Activated T-helper 2 cell treated with anti-CD3 and anti-CD28 coated beads, Interferon-gamma antibody, Interleukin-2, Interleukin-4, amounts not matched to agents 10 μg/mL and 5 μg/mL and 100 μg/mL, durations not matched to agents 14 hours and 24 hours and 36 hours (primary cell): Measurements from ENCODE around the gene RGS6. TPM values are rescaled to one million over a fixed set of nuclear protein-coding genes. Genes with fewer than 3 reads are reported as not detected.

Experiments
- DNase-seq: peaks from one replicate; pipeline ENCODE4 v3.0.0; 2021; ENCODE audit warnings: low spot score
- H3K27ac Mint-ChIP-seq: one replicate; pipeline ENCODE4 v1.8.0; 2021; ENCODE audit warnings: mixed read lengths
- H3K27me3 Mint-ChIP-seq: one replicate; pipeline ENCODE4 v1.8.0; 2021; ENCODE audit warnings: low read depth, mixed read lengths
- H3K36me3 Mint-ChIP-seq: one replicate; pipeline ENCODE4 v1.8.0; 2021; ENCODE audit warnings: low read depth, mixed read lengths
- H3K4me1 Mint-ChIP-seq: one replicate; pipeline ENCODE4 v1.8.0; 2021; ENCODE audit warnings: low read depth, mixed read lengths
- H3K4me3 Mint-ChIP-seq: one replicate; pipeline ENCODE4 v1.8.0; 2021; ENCODE audit warnings: low read depth, mild to moderate bottlenecking, moderate library complexity, mixed read lengths
- H3K9me3 Mint-ChIP-seq: one replicate; pipeline ENCODE4 v1.8.0; 2021; ENCODE audit warnings: mixed read lengths
- intact Hi-C: fragments of 100-400 bp; cut with micrococcal nuclease; formaldehyde crosslinking; loops from one replicate; pipeline ENCODE4 v1.15.1; 2023
- total RNA-seq: library from RNA; stranded (reverse); gene quantifications from 2 replicates; pipeline ENCODE4 v1.2.3, GENCODE V29; 2022

The RGS6 gene
- total RNA-seq, 1 donor from 2014 or later, result 3.7 TPM

DNA sequence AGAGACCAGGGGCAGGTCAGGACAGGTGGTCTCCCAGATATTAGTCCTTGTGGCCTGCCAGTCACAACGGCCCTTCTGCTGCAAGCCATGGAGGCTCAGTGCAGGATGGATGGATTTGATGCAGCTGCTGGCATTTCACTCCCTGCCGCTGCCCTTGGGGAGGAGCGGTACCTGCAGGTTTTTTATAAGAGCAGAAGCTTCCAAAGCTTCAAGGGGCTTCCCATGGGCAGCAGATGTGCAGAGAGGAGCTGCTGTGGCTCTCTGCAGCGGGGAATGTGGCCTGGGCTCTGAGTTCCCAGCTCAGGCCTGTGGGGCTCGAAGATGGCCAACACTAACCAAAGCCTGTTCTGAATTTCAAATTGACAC is 582.4 kb downstream of the RGS6 start:
- Mint-ChIP-seq H3K4me3 (no peak overlapping the region), H3K27me3 (peaks cover 33% of the 10 kb centered on the region), H3K27ac (no peak overlapping the region), H3K36me3 (peaks cover 2% of the 10 kb centered on the region), H3K9me3 (peaks cover 4% of the 10 kb centered on the region), H3K4me1 (peaks cover 40% of the 10 kb centered on the region)
- DNase-seq, result no peak
- intact Hi-C loops, result loop anchor here (5.0 to 10.0 kb wide), 3 partner anchors 150 to 298 kb away; no protein-coding TSS in a partner anchor

DNA sequence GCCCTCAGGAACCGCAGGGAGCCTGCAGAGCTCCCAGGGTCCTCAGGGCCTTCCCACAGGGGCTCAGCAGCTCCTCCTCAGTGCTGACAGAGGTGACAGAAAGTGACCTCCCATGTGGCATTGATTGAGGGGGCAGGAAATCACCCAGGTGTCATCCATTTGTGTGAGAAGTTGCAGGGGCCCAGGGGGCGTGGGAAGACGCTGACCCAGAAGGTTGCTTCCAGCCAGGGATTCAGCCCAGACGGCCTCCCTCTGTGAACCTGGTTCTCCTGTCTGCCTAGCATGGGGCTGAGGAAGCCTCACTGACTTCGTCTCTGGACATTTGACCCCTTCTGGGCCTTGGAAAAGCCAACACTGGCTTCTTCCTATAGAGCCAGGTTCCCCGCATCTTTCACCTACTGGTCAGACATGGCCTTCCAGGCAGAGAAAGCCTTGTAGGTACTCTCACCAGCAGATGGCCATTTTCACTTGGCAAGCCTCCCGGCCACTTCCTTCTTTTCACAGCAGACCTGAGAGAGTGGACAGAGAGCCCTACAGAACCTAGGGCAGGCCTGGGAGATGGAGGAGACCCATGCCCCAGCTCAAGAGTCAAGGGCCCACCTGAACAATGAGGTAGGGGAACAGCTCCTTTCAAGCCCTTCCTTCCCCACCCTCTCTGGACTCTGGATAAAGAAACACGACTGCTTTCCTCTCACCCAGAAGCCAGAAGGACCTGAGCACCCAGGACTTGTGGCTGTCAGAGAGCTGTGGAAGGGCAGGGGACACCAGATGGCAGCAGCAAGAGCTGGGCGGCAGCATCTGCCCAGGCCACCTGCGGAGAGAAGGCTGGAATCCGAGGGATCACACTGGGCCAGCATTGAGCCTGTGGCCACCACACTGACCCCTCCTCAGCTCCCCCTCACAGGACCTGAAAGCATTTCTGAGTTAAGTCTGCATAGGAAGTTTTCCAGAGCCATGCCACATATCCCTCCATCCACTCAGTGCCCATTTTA is 583.8 kb downstream of the RGS6 start:
- intact Hi-C loops, result loop anchor here (5.0 to 10.0 kb wide), 3 partner anchors 149 to 296 kb away; no protein-coding TSS in a partner anchor
- no peak for DNase-seq
- H3K4me1 Mint-ChIP-seq, result peaks cover 54% of the 10 kb centered on the region
- no peak overlapping the region for H3K4me3 Mint-ChIP-seq
- peaks cover 15% of the 10 kb centered on the region for H3K36me3 Mint-ChIP-seq
- no peak overlapping the region for H3K27ac Mint-ChIP-seq
- peaks cover 24% of the 10 kb centered on the region for H3K27me3 Mint-ChIP-seq
- H3K9me3 Mint-ChIP-seq, result peaks cover 19% of the 10 kb centered on the region

DNA sequence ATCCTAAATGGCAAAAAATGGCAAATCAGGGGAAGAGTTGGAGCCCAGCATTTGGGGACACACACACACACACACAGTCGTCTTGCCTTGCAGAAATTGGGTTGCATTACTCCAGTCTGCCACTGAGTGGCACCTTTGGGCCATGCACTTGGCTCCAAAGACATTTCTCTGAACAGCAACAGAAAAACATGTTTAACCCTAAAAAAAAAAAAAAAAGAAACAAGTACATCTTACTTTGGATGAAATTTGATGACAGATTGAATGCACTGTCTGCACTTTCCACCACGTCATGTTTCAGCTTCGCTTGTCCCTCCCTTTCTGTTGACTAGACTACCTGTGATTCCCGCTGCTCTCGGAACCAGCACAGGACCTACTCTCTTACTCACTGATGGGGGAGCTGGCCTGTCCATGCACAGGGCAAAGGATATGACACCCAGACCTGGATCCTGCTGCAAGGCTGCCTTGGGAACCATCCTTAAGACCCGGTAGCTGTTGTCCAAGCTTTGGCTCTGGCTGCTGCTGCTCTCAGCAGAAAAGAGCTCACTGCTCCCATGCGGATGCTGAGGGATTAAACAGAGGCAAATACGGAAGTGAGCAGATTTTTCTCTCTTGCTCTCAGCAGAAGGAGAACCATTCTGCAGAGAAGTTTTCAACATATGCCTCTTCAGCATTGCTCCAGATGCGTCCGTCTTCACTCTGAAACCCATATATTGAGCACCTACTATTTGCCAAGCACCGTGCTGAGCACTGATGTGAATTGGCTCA is 584.9 kb downstream of the RGS6 start:
- peaks cover 25% of the 10 kb centered on the region for H3K27me3 Mint-ChIP-seq
- intact Hi-C loops, result loop anchor here (1.0 to 10.0 kb wide), 5 partner anchors 148 to 431 kb away; no protein-coding TSS in a partner anchor
- peaks cover 59% of the 10 kb centered on the region for H3K4me1 Mint-ChIP-seq
- H3K36me3 Mint-ChIP-seq, result peaks cover 23% of the 10 kb centered on the region
- H3K9me3 Mint-ChIP-seq, result peaks cover 25% of the 10 kb centered on the region
- DNase-seq, result peak; percentile 69
- H3K4me3 Mint-ChIP-seq, result no peak overlapping the region
- no peak overlapping the region for H3K27ac Mint-ChIP-seq

DNA sequence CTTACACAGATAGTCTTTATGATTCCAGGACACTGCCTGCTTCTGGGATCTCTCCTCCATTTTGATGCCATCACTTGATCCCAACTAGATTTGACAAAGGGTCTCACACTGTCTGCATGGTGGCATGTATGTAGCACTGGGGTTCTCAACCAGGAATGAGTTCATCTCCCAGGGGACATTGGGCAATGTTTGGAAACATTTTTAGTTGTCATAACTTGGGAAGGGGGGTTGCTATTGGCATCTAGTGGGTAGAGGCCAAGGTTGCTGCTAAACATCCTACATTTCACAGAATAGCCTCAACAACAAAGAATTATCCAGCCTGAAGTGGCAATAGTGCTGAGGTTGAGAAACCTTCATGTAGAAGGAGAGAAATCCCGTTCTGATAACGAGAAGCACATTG is 585.5 kb downstream of the RGS6 start:
- peaks cover 24% of the 10 kb centered on the region for H3K36me3 Mint-ChIP-seq
- DNase-seq, result no peak
- H3K27me3 Mint-ChIP-seq, result peaks cover 29% of the 10 kb centered on the region
- peaks cover 25% of the 10 kb centered on the region for H3K9me3 Mint-ChIP-seq
- no peak overlapping the region for H3K4me3 Mint-ChIP-seq
- no peak overlapping the region for H3K27ac Mint-ChIP-seq
- peaks cover 61% of the 10 kb centered on the region for H3K4me1 Mint-ChIP-seq
- intact Hi-C loops, result loop anchor here (1.0 to 10.0 kb wide), 8 partner anchors 17 to 431 kb away; no protein-coding TSS in a partner anchor

DNA sequence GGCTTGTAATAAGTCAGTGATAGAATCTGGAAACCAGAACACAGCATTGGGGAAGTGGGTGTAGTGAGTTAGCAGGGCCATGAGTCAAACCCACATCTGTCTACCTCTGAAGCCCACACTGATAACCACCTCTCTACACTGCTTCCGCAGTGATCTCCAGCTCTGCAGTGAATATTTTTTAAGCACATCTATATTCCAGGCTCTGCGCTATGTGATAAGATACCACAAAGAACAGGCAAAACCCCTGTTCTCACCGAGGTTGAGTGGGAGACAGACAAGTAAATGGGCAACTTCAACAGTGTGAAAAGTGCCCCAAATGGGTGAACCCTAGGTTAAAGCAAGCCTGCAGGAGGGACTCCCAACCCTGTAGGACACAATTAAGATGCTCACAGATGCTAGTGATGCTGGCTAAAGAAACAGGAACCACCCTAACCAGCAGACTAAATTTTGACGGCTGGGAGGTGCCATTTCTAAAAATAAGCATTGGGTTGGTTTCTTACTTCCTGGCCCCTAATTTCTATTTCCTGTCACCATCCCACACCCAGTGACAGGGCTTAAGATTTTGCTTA is 586.7 kb downstream of the RGS6 start:
- Mint-ChIP-seq H3K9me3 (peaks cover 25% of the 10 kb centered on the region), H3K4me3 (no peak overlapping the region), H3K27ac (peak overlapping the region; percentile 71), H3K27me3 (peaks cover 35% of the 10 kb centered on the region), H3K4me1 (peaks cover 59% of the 10 kb centered on the region), H3K36me3 (peaks cover 24% of the 10 kb centered on the region)
- peak; percentile 56 for DNase-seq
- intact Hi-C loops, result loop anchor here (1.0 to 10.0 kb wide), 7 partner anchors 16 to 293 kb away; no protein-coding TSS in a partner anchor

DNA sequence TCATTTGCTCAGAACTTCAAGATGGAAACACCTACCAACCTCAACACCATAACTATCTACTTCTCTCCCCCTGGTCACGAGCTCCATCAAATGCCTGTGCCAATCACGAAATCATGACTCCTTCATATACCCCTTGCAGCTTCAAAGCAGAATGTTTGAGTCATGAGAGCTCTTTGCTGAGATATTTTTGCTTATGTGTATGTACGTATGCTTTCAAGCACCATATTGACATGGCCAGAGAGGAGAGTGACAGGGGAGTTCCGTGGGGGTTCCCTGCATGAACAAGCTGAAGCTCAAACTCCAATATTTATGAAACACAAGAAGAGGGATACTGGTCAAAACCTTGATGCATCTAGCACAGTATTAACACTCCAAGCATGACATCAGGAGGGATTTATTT is 587.3 kb downstream of the RGS6 start:
- H3K4me1 Mint-ChIP-seq, result peaks cover 62% of the 10 kb centered on the region
- H3K27me3 Mint-ChIP-seq, result peaks cover 41% of the 10 kb centered on the region
- H3K4me3 Mint-ChIP-seq, result peak overlapping the region; percentile 18
- intact Hi-C loops, result loop anchor here (1.0 to 10.0 kb wide), 7 partner anchors 15 to 293 kb away; no protein-coding TSS in a partner anchor
- H3K36me3 Mint-ChIP-seq, result peaks cover 24% of the 10 kb centered on the region
- H3K27ac Mint-ChIP-seq, result peak overlapping the region; percentile 71
- DNase-seq, result no peak
- peaks cover 25% of the 10 kb centered on the region for H3K9me3 Mint-ChIP-seq

DNA sequence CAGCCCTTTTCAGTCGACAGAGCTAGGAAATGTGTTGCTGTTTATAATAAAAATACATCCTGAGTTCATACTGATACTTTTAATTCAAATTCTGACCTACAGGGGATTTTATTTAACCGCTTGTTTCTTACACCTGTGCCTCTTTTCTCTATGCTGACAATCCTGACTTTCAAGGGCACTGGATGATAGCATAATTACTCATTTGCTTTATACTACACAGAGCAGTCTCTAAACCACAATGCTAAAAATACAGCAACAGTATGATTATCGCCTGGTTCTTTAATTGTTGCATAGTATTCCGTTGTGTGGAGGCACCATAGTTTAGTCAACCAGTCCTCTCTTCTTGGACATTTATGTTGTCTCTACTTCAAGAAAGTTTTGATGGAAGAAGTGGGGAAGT is 588.8 kb downstream of the RGS6 start:
- Mint-ChIP-seq H3K9me3 (peaks cover 25% of the 10 kb centered on the region), H3K27me3 (peaks cover 53% of the 10 kb centered on the region), H3K27ac (no peak overlapping the region), H3K36me3 (peaks cover 24% of the 10 kb centered on the region), H3K4me1 (peaks cover 62% of the 10 kb centered on the region), H3K4me3 (no peak overlapping the region)
- no peak for DNase-seq
- intact Hi-C loops, result no loop called here

DNA sequence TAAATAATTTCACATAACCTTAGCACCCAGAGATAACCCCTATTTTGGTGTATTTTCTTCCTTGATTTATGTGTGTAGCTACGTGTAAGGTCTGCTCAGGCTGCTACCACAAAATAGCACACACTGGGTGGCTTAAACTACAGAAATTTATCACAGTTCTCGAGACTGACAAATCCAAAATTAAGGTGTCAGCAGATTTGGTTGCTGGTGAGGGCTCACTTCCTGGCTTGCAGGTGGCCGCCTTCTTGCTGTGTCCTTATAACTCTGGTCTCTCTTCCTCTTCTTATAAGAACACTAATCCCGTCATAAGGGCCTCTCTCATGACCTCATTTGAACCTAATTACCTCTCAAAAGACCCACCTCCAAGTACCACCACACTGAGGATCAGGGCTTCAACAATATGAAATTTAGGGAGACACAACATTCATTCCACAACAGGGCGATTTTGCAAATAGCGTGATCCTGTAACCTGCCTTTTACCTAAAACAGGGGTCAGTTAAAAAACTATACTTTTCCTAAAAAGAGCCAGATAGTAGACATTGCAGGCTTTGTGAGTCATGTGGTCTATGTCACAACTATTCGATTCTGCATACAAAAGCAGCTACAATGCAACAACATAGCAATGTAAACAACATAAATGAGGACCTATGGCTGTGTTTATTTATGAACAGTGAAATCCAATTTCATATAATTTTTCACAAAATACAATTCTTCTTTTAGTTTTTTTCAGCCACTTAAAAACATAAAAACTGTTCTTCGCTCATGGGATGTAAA is 589.9 kb downstream of the RGS6 start:
- Mint-ChIP-seq H3K27ac (no peak overlapping the region), H3K9me3 (peaks cover 25% of the 10 kb centered on the region), H3K27me3 (peaks cover 60% of the 10 kb centered on the region), H3K36me3 (peaks cover 24% of the 10 kb centered on the region), H3K4me1 (peaks cover 54% of the 10 kb centered on the region), H3K4me3 (no peak overlapping the region)
- intact Hi-C loops, result no loop called here
- no peak for DNase-seq

DNA sequence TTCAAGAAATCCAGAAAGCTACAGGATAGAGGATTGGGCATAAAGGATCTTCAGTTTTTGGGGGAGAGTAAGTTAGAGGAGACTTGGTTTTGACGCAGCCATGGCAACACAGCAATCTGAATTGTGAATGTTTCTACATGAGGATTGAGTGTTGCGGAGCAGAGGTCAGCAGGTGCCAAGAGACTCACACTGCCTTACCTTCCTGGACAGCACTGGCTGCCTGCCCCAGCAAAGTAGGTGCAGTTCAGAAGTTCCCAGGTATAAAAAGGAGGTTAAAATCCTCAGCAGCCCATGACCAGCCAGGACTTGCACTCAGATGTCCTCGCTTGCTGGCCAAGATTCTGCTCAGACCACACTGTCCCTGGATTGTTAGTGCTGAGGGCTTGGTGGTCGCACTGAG is 590.6 kb downstream of the RGS6 start:
- Mint-ChIP-seq H3K27me3 (peaks cover 63% of the 10 kb centered on the region), H3K36me3 (peaks cover 24% of the 10 kb centered on the region), H3K4me3 (no peak overlapping the region), H3K27ac (no peak overlapping the region), H3K9me3 (peaks cover 25% of the 10 kb centered on the region), H3K4me1 (peaks cover 47% of the 10 kb centered on the region)
- DNase-seq, result no peak
- intact Hi-C loops, result no loop called here

DNA sequence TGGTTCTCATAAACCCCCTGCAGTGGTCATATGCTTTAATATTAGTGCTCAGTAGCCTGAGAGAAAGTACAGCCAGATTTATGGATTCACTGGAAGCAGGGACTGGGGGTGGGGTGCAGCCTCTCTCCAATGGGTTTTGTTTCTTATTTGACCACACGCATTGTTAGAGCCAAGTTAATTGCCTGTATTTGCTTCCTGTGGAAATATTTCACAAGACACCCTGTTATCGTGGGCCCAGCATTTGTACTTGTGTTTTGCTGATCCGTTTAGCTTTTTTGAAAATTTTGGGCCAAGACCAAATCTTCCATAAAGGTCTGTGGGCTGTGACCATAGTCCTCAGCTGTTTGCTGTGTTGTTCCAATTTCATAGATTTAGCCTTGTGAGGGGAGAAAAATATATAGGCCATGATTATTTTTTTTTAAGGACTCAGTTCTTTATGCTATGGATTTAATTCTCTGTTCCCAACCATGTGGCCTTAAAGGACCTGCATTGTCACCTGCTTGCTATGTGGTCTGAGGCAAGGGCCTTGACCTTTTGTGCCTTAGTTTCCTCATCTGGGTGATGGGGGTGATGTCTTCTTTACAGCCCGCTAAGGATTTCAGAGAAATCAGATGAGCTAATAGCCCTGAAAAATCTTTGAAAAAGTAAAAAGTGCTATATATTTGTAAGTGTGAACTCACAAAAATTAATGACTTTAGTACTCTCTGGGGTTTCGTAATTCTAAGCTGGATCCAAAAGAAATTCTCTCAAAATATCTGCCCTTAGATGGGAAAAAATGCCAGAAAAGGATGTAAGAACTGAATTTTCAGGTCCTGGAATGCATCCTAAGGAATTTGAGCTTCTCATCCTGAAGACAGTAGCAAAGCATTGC is 591.4 kb downstream of the RGS6 start:
- intact Hi-C loops, result no loop called here
- Mint-ChIP-seq H3K27me3 (peaks cover 69% of the 10 kb centered on the region), H3K27ac (no peak overlapping the region), H3K36me3 (peaks cover 24% of the 10 kb centered on the region), H3K4me1 (peaks cover 44% of the 10 kb centered on the region), H3K4me3 (no peak overlapping the region), H3K9me3 (peaks cover 25% of the 10 kb centered on the region)
- DNase-seq, result no peak

DNA sequence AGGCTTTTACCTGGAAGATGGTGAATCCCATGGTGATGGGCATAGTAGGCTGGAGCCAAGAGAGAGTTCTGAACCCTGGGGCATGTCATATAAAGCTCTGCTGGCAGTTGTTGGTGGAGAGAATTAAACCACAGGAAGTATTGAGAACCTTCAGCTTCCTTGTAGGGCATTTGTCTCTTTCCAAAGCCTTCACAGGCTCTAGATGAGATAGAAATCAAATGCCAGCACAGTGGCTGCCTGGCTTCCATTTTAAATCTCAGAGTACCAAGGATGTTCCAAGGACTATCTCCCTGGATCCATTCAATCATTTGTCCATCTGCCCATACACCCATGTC is 592.0 kb downstream of the RGS6 start:
- peaks cover 24% of the 10 kb centered on the region for H3K9me3 Mint-ChIP-seq
- DNase-seq, result no peak
- H3K27me3 Mint-ChIP-seq, result peaks cover 75% of the 10 kb centered on the region
- H3K4me1 Mint-ChIP-seq, result peaks cover 38% of the 10 kb centered on the region
- no peak overlapping the region for H3K27ac Mint-ChIP-seq
- peaks cover 24% of the 10 kb centered on the region for H3K36me3 Mint-ChIP-seq
- H3K4me3 Mint-ChIP-seq, result no peak overlapping the region
- intact Hi-C loops, result no loop called here
